HCT116 (cell line): ENCODE results near the gene DOP1B. TPM values are rescaled to one million over a fixed set of nuclear protein-coding genes. Genes with fewer than 3 reads are reported as not detected.

Experiments
- ATAC-seq: fragments of 200-7000 bp; cut with Tn5 transposase; 2 replicates; pipeline ENCODE4 v1.9.1; 2020; ENCODE audit warnings: mild to moderate bottlenecking, moderate library complexity
- BruUV-seq: library from RNA; stranded (reverse); fragments of 400-500 nt; replicated peaks from 2 replicates; lab custom pipeline; 2021; lab: Mats Ljungman, UMichigan
- CTCF ChIA-PET: fragments of 300-600 bp; sonication (Branson Sonifier 250); formaldehyde crosslinking; loops from one replicate; lab custom pipeline; 2021; ENCODE audit warnings: antibody characterized with exemption; lab: Charles Lee
- POLR2A ChIA-PET: fragments of 300-600, 350-600 bp; sonication (Branson Sonifier 250); formaldehyde crosslinking; loops from one replicate; lab custom pipeline; 2021; ENCODE audit warnings: antibody characterized with exemption; lab: Charles Lee
- RAD21 ChIA-PET, 2 experiments: fragments of 300-600 bp; sonication (Branson Sonifier 250); formaldehyde crosslinking; loops; one replicate each; lab custom pipeline; 2023; ENCODE audit warnings: low total read pairs in 2 of 2; ENCODE audit not compliant: uncharacterized antibody in 2 of 2, unreplicated experiment in 2 of 2, low non-redundant PET in 1 of 2; lab: Charles Lee
- DNase-seq: peaks from one replicate; pipeline ENCODE4 v3.0.0-alpha.2; 2010; ENCODE audit warnings: low read depth, low spot score
- H2AFZ ChIP-seq: fragments of 200-600 bp; shearing (Covaris generic), sonication (generic); 2 replicates; pipeline ENCODE4 v1.6.1; 2017; ENCODE audit warnings: low read depth, mixed run types, mixed read lengths, antibody characterized with exemption, low read length; ENCODE audit not compliant: poor library complexity, severe bottlenecking
- H3K27ac ChIP-seq: 2 replicates; pipeline ENCODE4 v1.5.1; 2012; ENCODE audit warnings: low read depth, low read length
- H3K27me3 ChIP-seq: fragments of 200-600 bp; sonication (generic); 2 replicates; pipeline ENCODE4 v1.6.1; 2016; ENCODE audit warnings: mixed run types, low read length, mixed read lengths; ENCODE audit not compliant: insufficient read depth
- H3K36me3 ChIP-seq, 2 experiments: fragments of 200-500 bp in 1 of 2; fragments of 200-600 bp in 1 of 2; sonication (Bioruptor generic) in 1 of 2; sonication (generic) in 1 of 2; 2 replicates each; pipeline versions ENCODE4 v1.5.1 to v1.6.1; 2014 to 2016; ENCODE audit warnings: low read length in 2 of 2, inconsistent platforms in 1 of 2, mixed read lengths in 1 of 2, mixed run types in 1 of 2; ENCODE audit not compliant: insufficient read depth in 2 of 2, control insufficient read depth in 1 of 2
- H3K4me1 ChIP-seq, 2 experiments: fragments of 200-600 bp in 1 of 2; sonication (generic) in 1 of 2; 2 replicates each; pipeline versions ENCODE4 v1.5.1 to v1.6.1; 2012 to 2017; ENCODE audit warnings: low read length in 2 of 2, inconsistent platforms in 1 of 2, mild to moderate bottlenecking in 1 of 2, mixed read lengths in 1 of 2, mixed run types in 1 of 2, moderate library complexity in 1 of 2; ENCODE audit not compliant: insufficient read depth in 2 of 2, control insufficient read depth in 1 of 2
- H3K4me2 ChIP-seq: fragments of 200-600 bp; sonication (generic); 2 replicates; pipeline ENCODE4 v1.6.1; 2017; ENCODE audit warnings: mixed run types, low read length, mixed read lengths
- H3K4me3 ChIP-seq, 2 experiments: fragments of 200-600 bp in 1 of 2; sonication (generic) in 1 of 2; replicated peaks in 1 of 2; 2 replicates each; pipeline ENCODE4 v1.5.1; 2011 to 2016; ENCODE audit warnings: low read length in 2 of 2, control low read depth in 1 of 2, low read depth in 1 of 2, mild to moderate bottlenecking in 1 of 2, mixed read lengths in 1 of 2, mixed run types in 1 of 2
- H3K79me2 ChIP-seq: fragments of 200-600 bp; sonication (generic); 2 replicates; pipeline ENCODE4 v1.6.1; 2017; ENCODE audit warnings: mild to moderate bottlenecking, mixed run types, low read length, moderate library complexity, mixed read lengths; ENCODE audit not compliant: insufficient read depth
- H3K9ac ChIP-seq: fragments of 200-600 bp; sonication (generic); 2 replicates; pipeline ENCODE4 v1.6.1; 2016; ENCODE audit warnings: low read length, mixed read lengths
- H3K9me2 ChIP-seq: fragments of 200-600 bp; sonication (generic), shearing (Covaris generic); 2 replicates; pipeline ENCODE4 v1.6.1; 2017; ENCODE audit warnings: mixed run types, mild to moderate bottlenecking, moderate library complexity; ENCODE audit not compliant: insufficient read depth
- H3K9me3 ChIP-seq, 2 experiments: fragments of 200-500 bp in 1 of 2; fragments of 200-600 bp in 1 of 2; sonication (Bioruptor generic) in 1 of 2; sonication (generic) in 1 of 2; 2 replicates each; pipeline ENCODE4 v1.6.1; 2014 to 2017; ENCODE audit warnings: low read length in 2 of 2, mixed read lengths in 2 of 2, inconsistent platforms in 1 of 2, low read depth in 1 of 2, mild to moderate bottlenecking in 1 of 2, mixed run types in 1 of 2, moderate library complexity in 1 of 2; ENCODE audit not compliant: control insufficient read depth in 1 of 2, insufficient read depth in 1 of 2
- H4K20me1 ChIP-seq: fragments of 200-600 bp; sonication (generic), shearing (Covaris generic); 2 replicates; pipeline ENCODE4 v1.6.1; 2017; ENCODE audit warnings: mixed run types, mild to moderate bottlenecking, moderate library complexity; ENCODE audit not compliant: insufficient read depth
- ATF3 ChIP-seq: IDR thresholded peaks from 2 replicates; pipeline ENCODE4 v1.6.1; 2012
- CBX3 ChIP-seq: IDR thresholded peaks from 2 replicates; pipeline ENCODE4 v1.6.1; 2012; ENCODE audit warnings: low read depth
- CEBPB ChIP-seq: IDR thresholded peaks from 2 replicates; pipeline ENCODE4 v1.6.1; 2012; ENCODE audit warnings: low read depth
- EGR1 ChIP-seq: IDR thresholded peaks from 2 replicates; pipeline ENCODE4 v1.6.1; 2012; ENCODE audit warnings: low read depth
- EZH2 ChIP-seq: fragments of 200-600 bp; sonication (generic); IDR thresholded peaks from 2 replicates; pipeline ENCODE4 v1.6.1; 2017; ENCODE audit warnings: antibody characterized with exemption, mixed run types
- FOSL1 ChIP-seq: IDR thresholded peaks from 2 replicates; pipeline ENCODE4 v1.6.1; 2012; ENCODE audit warnings: low read depth
- JUND ChIP-seq: IDR thresholded peaks from 2 replicates; pipeline ENCODE4 v1.6.1; 2012
- POLR2A ChIP-seq: IDR thresholded peaks from 2 replicates; pipeline ENCODE4 v1.7.0; 2011; ENCODE audit warnings: borderline replicate concordance; ENCODE audit not compliant: insufficient read depth, insufficient read length; ENCODE audit errors: extremely low read depth
- POLR2AphosphoS5 ChIP-seq: IDR thresholded peaks from 2 replicates; pipeline ENCODE4 v1.6.1; 2011; ENCODE audit warnings: mild to moderate bottlenecking, low read depth, low read length, moderate library complexity
- RAD21 ChIP-seq: IDR thresholded peaks from 2 replicates; pipeline ENCODE4 v1.6.1; 2012; ENCODE audit warnings: low read depth, mild to moderate bottlenecking
- REST ChIP-seq: IDR thresholded peaks from 2 replicates; pipeline ENCODE4 v1.6.1; 2012; ENCODE audit warnings: low read depth
- SIN3A ChIP-seq: IDR thresholded peaks from 2 replicates; pipeline ENCODE4 v1.6.1; 2012; ENCODE audit warnings: low read depth
- SP1 ChIP-seq: IDR thresholded peaks from 2 replicates; pipeline ENCODE4 v1.6.1; 2012; ENCODE audit warnings: low read depth
- SRF ChIP-seq: IDR thresholded peaks from 2 replicates; pipeline ENCODE4 v1.6.1; 2012; ENCODE audit warnings: low read depth
- TCF7L2 ChIP-seq: IDR thresholded peaks from 2 replicates; pipeline ENCODE4 v1.7.0; 2011; ENCODE audit warnings: borderline replicate concordance, inconsistent platforms; ENCODE audit not compliant: insufficient read depth, insufficient read length; ENCODE audit errors: extremely low read depth
- YY1 ChIP-seq: IDR thresholded peaks from 2 replicates; pipeline ENCODE4 v1.6.1; 2011; ENCODE audit warnings: low read length, low read depth, moderate library complexity, mild to moderate bottlenecking; ENCODE audit not compliant: insufficient replicate concordance; ENCODE audit errors: extremely low read depth
- ZFX ChIP-seq: fragments of 450-650 bp; IDR thresholded peaks from 2 replicates; pipeline ENCODE4 v1.6.1; 2017
- ZNF274 ChIP-seq: fragments of 200-500 bp; sonication (Bioruptor generic); IDR thresholded peaks from 2 replicates; pipeline ENCODE4 v1.6.1; 2014; ENCODE audit warnings: mild to moderate bottlenecking, low read depth, low read length, inconsistent platforms
- intact Hi-C: fragments of 100-400 bp; cut with micrococcal nuclease; formaldehyde crosslinking; loops from 2 replicates; pipeline ENCODE4 v1.10.0; 2022
- total RNA-seq: library from RNA; stranded (reverse); gene quantifications from one replicate; pipeline ENCODE4 v1.2.1, GENCODE V29; 2021; ENCODE audit not compliant: unreplicated experiment
- TF ChIP-seq, protein P1 (sequence below): IDR thresholded peaks from 2 replicates; pipeline ENCODE4 v1.6.1; 2012

The DOP1B gene
- total RNA-seq, 1 experiment from 2014 or later = 15.4 TPM

DNA sequence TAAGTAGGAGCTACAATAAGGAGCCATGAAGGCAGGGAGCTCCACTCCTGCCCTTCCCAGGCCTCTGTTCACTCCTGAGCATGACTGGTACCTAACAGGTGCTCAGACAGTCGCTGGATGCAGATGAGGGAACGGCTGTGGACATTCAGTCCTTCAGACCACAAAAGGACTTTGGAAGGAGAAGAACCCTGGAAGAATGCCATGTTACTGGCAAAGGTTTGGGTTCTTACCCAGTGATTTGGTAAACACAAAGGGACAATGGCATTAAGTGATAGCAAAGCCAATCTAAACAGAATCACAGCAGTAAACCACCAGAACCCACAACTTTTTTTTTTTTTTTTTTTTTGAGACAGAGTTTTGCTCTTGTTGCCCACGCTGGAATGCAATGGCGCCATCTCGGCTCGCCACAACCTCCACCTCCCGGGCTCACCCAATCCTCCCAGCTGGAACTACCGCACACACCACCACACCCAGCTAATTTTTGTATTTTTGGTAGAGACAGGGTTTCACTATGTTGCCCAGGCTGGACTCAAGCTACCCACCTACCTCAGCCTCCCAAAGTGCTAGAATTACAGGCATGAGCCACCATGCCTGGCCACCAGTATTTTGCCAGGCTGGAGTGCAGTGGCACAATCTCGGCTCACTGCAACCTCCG lies 29.2 kb upstream of the DOP1B start:
- H3K9ac ChIP-seq = no peak overlapping the region
- ChIA-PET CTCF (no interaction called here), RAD21 (no interaction called here), POLR2A (interaction anchor here (0.6 kb wide), 1 partner anchor 10 kb away, joined by 3 read pairs; no protein-coding TSS in a partner anchor)
- no TSS peak for BruUV-seq
- no peaks in the 10 kb centered on the region for H3K79me2 ChIP-seq
- no peak overlapping the region for H2AFZ ChIP-seq
- no peak for TF ChIP-seq SIN3A
- no peak for TF ChIP-seq FOSL1
- no peak for TF ChIP-seq REST
- no peak for TF ChIP-seq ZFX
- no peak for TF ChIP-seq POLR2A
- TF ChIP-seq, protein P1, sequence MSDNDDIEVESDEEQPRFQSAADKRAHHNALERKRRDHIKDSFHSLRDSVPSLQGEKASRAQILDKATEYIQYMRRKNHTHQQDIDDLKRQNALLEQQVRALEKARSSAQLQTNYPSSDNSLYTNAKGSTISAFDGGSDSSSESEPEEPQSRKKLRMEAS = no peak
- TF ChIP-seq CBX3 = no peak
- no peak for TF ChIP-seq SRF
- no peak for TF ChIP-seq RAD21
- TF ChIP-seq EZH2 = no peak
- no peak for TF ChIP-seq JUND
- TF ChIP-seq CEBPB = no peak
- TF ChIP-seq SP1 = no peak
- TF ChIP-seq YY1 = no peak
- TF ChIP-seq TCF7L2 = no peak
- no peak for TF ChIP-seq POLR2AphosphoS5
- TF ChIP-seq ATF3 = no peak
- no peak for TF ChIP-seq EGR1
- TF ChIP-seq ZNF274 = no peak
- H3K27ac ChIP-seq = no peak overlapping the region
- no peaks in the 10 kb centered on the region for H3K36me3 ChIP-seq
- no peak overlapping the region for H3K4me2 ChIP-seq
- H4K20me1 ChIP-seq = no peaks in the 10 kb centered on the region
- H3K9me3 ChIP-seq = no peaks in the 10 kb centered on the region
- ATAC-seq (no peak), DNase-seq (no peak)
- peaks cover 7 to 22% of the 10 kb centered on the region in 2 experiments; a peak in 3 of 4 replicates for H3K4me1 ChIP-seq
- H3K27me3 ChIP-seq = no peaks in the 10 kb centered on the region
- intact Hi-C loops = no loop called here
- H3K4me3 ChIP-seq = no peak overlapping the region
- no peaks in the 10 kb centered on the region for H3K9me2 ChIP-seq
